ENCODE data around the gene CHRD. TPM values are rescaled to one million over a fixed set of nuclear protein-coding genes. Genes with fewer than 3 reads are reported as not detected.
A peak's percentile ranks its signal among the peaks of the same experiment; 100 is the strongest.

CHRD gene
- total RNA-seq, 4 donors from 2014 or later: 8.2 to 27.4 (median 16.5) TPM

DNA sequence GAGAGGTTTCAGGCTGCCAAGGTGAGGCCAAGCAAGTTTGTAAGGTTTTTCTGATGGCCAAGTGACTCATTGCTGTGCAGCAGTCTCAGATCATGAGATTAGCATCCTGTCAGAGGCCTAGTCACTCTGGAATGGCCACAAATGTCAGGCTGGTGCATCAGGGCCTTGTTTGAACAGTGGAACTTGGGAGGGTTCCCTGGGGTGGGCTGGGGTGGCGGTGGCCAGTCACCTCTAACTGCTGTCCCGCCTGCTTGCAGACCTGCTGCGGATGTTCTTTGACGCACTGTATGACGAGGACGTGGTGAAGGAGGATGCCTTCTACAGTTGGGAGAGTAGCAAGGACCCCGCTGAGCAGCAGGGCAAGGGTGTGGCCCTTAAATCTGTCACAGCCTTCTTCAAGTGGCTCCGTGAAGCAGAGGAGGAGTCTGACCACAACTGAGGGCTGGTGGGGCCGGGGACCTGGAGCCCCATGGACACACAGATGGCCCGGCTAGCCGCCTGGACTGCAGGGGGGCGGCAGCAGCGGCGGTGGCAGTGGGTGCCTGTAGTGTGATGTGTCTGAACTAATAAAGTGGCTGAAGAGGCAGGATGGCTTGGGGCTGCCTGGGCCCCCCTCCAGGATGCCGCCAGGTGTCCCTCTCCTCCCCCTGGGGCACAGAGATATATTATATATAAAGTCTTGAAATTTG is 45.2 kb upstream of the CHRD start:
- Histone ChIP-seq H3K27me3 (no peaks in the 10 kb centered on the region), H3K4me1 (peaks cover 0 to 66% (median 26%) of the 10 kb centered on the region in 3 donors), H3K4me3 (no peak overlapping the region), H3K27ac (peak overlapping the region; percentile 94 to 99 (median 98)), H3K36me3 (peaks cover 0 to 57% of the 10 kb centered on the region in 2 donors), H3K9me3 (no peaks in the 10 kb centered on the region)
- no peak for ATAC-seq
- TF ChIP-seq CTCF (IDR thresholded peaks at IDR 0.05) (no peak), POLR2A (IDR thresholded peaks at IDR 0.05) (no peak), EP300 (IDR thresholded peaks at IDR 0.05) (no peak), POLR2AphosphoS5 (IDR thresholded peaks at IDR 0.05) (no peak)
- 90% methylated on average over 2 of the region's 15 CpGs; no CpG with 5 or more reads in 1 of the 2 donors for WGBS, 2 donors (ENCODE audit: low coverage in 1 of 2)

GRCh38 chr3:184335291-184335660 is 44.6 kb upstream of the CHRD start:
- H3K36me3 ChIP-seq: peaks cover 0 to 51% of the 10 kb centered on the region in 2 donors
- peak overlapping the region in 1 of 2 donors; percentile 92 for H3K4me3 ChIP-seq
- no peaks in the 10 kb centered on the region for H3K27me3 ChIP-seq
- TF ChIP-seq CTCF (IDR thresholded peaks at IDR 0.05) (no peak), EP300 (IDR thresholded peaks at IDR 0.05) (no peak), POLR2AphosphoS5 (IDR thresholded peaks at IDR 0.05) (no peak), POLR2A (IDR thresholded peaks at IDR 0.05) (no peak)
- H3K9me3 ChIP-seq: no peaks in the 10 kb centered on the region
- H3K27ac ChIP-seq: peak overlapping the region; percentile 94 to 99 (median 98)
- 31% methylated on average over 3 of the region's 4 CpGs; no CpG with 5 or more reads in 1 of the 2 donors for WGBS, 2 donors (ENCODE audit: low coverage in 1 of 2)
- ATAC-seq: no peak
- peaks cover 0 to 72% (median 30%) of the 10 kb centered on the region in 3 donors for H3K4me1 ChIP-seq

DNA sequence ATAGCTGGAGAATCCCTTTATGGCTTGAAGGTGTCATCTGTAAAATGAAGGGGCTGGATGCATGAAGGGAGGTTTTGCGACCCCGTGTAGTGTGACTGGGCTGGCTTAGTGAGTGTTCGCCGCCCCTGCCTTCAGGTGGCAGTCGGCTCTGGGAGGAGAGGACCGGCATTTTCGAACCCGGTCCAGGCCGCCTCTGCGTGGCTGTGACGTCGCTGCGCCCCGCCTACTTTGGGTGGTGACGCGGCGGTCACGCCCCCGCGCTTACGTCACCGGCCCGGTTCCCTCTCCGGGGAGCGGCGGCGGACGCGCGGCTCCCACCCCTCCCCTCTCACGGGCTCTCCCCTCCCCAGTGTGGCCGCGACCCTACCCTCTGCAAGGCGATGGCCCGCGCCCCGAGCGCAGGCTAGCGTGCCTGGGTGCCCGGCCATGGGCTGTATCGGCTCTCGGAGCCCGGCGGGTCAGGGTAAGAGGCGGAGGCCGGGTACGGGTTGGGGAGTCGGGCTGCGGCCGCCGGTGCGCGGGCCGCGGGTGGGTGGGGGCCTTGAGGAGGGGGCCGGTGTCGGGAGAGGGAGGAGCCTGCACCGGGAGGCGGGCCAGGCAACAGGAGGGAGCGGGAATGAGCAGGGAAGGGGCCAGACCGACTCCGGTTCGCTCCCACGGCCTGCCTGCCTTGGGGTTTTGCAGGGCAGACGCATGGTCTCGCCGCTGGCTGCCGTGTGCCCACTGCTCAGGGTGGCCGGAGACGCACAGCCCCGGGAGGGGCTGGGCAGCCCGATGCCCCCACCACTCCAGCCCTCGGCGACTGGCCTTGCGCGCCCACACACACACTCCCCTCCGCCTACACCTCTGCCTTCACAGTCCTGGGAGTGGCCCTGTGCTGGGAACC is 44.0 kb upstream of the CHRD start:
- peak; percentile 76 for ATAC-seq
- peaks cover 0 to 78% (median 30%) of the 10 kb centered on the region in 3 donors for H3K4me1 ChIP-seq
- H3K27ac ChIP-seq: peak overlapping the region; percentile 94 to 99 (median 98)
- H3K27me3 ChIP-seq: no peaks in the 10 kb centered on the region
- TF ChIP-seq EP300 (IDR thresholded peaks at IDR 0.05) (no peak), POLR2AphosphoS5 (IDR thresholded peaks at IDR 0.05) (peak; percentile 90), POLR2A (IDR thresholded peaks at IDR 0.05) (peak; percentile 70 to 78), CTCF (IDR thresholded peaks at IDR 0.05) (no peak)
- peaks cover 0 to 45% of the 10 kb centered on the region in 2 donors for H3K36me3 ChIP-seq
- H3K4me3 ChIP-seq: peak overlapping the region; percentile 89 to 92
- no peaks in the 10 kb centered on the region for H3K9me3 ChIP-seq
- WGBS, 2 donors (ENCODE audit: low coverage in 1 of 2): 3% methylated on average over 8 of the region's 77 CpGs; no CpG with 5 or more reads in 1 of the 2 donors

- no peaks in the 10 kb centered on the region for H3K27me3 ChIP-seq
- peaks cover 0 to 78% (median 30%) of the 10 kb centered on the region in 3 donors for H3K4me1 ChIP-seq
- peak overlapping the region; percentile 94 to 99 (median 98) for H3K27ac ChIP-seq
- WGBS, 2 donors (ENCODE audit: low coverage in 1 of 2): 0% methylated on average over 1 of the region's 17 CpGs
- peak; percentile 52 for ATAC-seq
- H3K4me3 ChIP-seq: peak overlapping the region; percentile 89 to 92
- peaks cover 0 to 42% of the 10 kb centered on the region in 2 donors for H3K36me3 ChIP-seq
- no peaks in the 10 kb centered on the region for H3K9me3 ChIP-seq
- TF ChIP-seq CTCF (IDR thresholded peaks at IDR 0.05) (no peak), POLR2AphosphoS5 (IDR thresholded peaks at IDR 0.05) (peak; percentile 45)
Measured at GRCh38 chr3:184336547-184337398, 43.1 kb upstream of the CHRD start.

Data from gastroesophageal sphincter (tissue), 4 donors.